OCI-LY3 (cell line): Measurements from ENCODE around the gene PIK3R6.

Source experiments
- EZH2phosphoT487 ChIP-seq: fragments of 200-600 bp; shearing (Covaris generic); IDR thresholded peaks from 2 replicates; pipeline ENCODE4 v1.6.1; 2018; ENCODE audit warnings: antibody characterized with exemption, mixed run types, low read depth
- TF ChIP-seq, protein P1 (sequence below): fragments of 200-600, 300-600 bp; sonication (generic); IDR thresholded peaks from 2 replicates; pipeline ENCODE4 v1.5.1; 2014; ENCODE audit warnings: antibody characterized with exemption, low read length, low read depth

GRCh38 chr17:8849311-8850041 is 18.0 kb downstream of the PIK3R6 start:
- TF ChIP-seq, protein P1, sequence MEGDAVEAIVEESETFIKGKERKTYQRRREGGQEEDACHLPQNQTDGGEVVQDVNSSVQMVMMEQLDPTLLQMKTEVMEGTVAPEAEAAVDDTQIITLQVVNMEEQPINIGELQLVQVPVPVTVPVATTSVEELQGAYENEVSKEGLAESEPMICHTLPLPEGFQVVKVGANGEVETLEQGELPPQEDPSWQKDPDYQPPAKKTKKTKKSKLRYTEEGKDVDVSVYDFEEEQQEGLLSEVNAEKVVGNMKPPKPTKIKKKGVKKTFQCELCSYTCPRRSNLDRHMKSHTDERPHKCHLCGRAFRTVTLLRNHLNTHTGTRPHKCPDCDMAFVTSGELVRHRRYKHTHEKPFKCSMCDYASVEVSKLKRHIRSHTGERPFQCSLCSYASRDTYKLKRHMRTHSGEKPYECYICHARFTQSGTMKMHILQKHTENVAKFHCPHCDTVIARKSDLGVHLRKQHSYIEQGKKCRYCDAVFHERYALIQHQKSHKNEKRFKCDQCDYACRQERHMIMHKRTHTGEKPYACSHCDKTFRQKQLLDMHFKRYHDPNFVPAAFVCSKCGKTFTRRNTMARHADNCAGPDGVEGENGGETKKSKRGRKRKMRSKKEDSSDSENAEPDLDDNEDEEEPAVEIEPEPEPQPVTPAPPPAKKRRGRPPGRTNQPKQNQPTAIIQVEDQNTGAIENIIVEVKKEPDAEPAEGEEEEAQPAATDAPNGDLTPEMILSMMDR = no peak
- no peak for TF ChIP-seq EZH2phosphoT487
